Measurements from ENCODE around the gene PPP6R3.

DNA sequence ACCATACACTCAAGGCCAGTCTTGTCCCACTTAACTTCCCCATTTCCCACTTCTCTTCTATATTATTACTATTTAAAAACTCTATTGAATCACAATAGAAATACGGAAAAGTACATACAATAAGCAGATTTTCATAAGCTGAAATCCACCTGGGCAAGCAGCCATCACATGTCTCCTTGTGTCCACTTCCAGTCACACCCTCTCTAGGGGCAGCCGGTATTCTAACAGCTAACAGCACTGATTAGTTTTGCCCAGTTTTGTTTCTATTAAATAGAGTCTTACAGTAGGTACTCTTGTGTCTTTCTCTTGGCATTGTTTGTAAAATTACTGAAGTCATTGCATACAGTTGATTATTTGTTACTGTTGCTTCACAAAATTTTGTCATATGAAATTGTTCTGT lies 37.8 kb downstream of the PPP6R3 start:
- TF ChIP-seq, protein P1, sequence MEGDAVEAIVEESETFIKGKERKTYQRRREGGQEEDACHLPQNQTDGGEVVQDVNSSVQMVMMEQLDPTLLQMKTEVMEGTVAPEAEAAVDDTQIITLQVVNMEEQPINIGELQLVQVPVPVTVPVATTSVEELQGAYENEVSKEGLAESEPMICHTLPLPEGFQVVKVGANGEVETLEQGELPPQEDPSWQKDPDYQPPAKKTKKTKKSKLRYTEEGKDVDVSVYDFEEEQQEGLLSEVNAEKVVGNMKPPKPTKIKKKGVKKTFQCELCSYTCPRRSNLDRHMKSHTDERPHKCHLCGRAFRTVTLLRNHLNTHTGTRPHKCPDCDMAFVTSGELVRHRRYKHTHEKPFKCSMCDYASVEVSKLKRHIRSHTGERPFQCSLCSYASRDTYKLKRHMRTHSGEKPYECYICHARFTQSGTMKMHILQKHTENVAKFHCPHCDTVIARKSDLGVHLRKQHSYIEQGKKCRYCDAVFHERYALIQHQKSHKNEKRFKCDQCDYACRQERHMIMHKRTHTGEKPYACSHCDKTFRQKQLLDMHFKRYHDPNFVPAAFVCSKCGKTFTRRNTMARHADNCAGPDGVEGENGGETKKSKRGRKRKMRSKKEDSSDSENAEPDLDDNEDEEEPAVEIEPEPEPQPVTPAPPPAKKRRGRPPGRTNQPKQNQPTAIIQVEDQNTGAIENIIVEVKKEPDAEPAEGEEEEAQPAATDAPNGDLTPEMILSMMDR (IDR thresholded peaks at IDR 0.05) = no peak
- no peak for TF ChIP-seq POLR2A (IDR thresholded peaks at IDR 0.05)

All from heart left ventricle (tissue), 13 donors.